ENCODE measurements around the gene MICAL3.

Gene MICAL3

GRCh38 chr22:17924735-17925364, 99.5 kb downstream of the MICAL3 start:
- Histone ChIP-seq H3K79me2 (ENCODE audit: insufficient read depth, low read length) (peaks cover 18% of the 10 kb centered on the region), H4K20me1 (ENCODE audit: insufficient read depth, low read length) (no peaks in the 10 kb centered on the region), H3K27ac (ENCODE audit: low read depth, low read length, poor library complexity, severe bottlenecking) (no peak overlapping the region)

GRCh38 chr22:17924076-17924475, 100.3 kb downstream of the MICAL3 start:
- Histone ChIP-seq H2AFZ (ENCODE audit: low read length) (no peak overlapping the region), H3K4me1 (ENCODE audit: insufficient read depth, low read length, severe bottlenecking) (peaks cover 8% of the 10 kb centered on the region), H4K20me1 (ENCODE audit: insufficient read depth, low read length) (no peaks in the 10 kb centered on the region), H3K79me2 (ENCODE audit: insufficient read depth, low read length) (peaks cover 13% of the 10 kb centered on the region), H3K9me3 (ENCODE audit: low read length) (no peaks in the 10 kb centered on the region), H3K27ac (ENCODE audit: low read depth, low read length, poor library complexity, severe bottlenecking) (no peak overlapping the region), H3K9me2 (ENCODE audit: low read depth, low read length) (no peaks in the 10 kb centered on the region), H3K36me3 (ENCODE audit: insufficient read depth, low read length) (no peaks in the 10 kb centered on the region), H3F3A (ENCODE audit: insufficient read depth, low read length) (no peaks in the 10 kb centered on the region), H3K9ac (ENCODE audit: low read length) (no peak overlapping the region), H3K4me3 (ENCODE audit: low read depth, low read length, poor library complexity, severe bottlenecking) (no peak overlapping the region), H3K4me2 (ENCODE audit: low read length) (no peak overlapping the region), H3K27me3 (ENCODE audit: insufficient read depth, low read length) (no peaks in the 10 kb centered on the region)
- TF ChIP-seq EZH2 (IDR thresholded peaks at IDR 0.05; ENCODE audit: borderline replicate concordance, low read length): no peak
- no peak for TF ChIP-seq CTCF (IDR thresholded peaks at IDR 0.05; ENCODE audit: low read length)

More at GRCh38 chr22:17924735-17925364, 99.5 kb downstream of the MICAL3 start:
- H3K9me2 ChIP-seq (ENCODE audit: low read depth, low read length): no peaks in the 10 kb centered on the region
- TF ChIP-seq CTCF (IDR thresholded peaks at IDR 0.05; ENCODE audit: low read length) (no peak), EZH2 (IDR thresholded peaks at IDR 0.05; ENCODE audit: borderline replicate concordance, low read length) (no peak)
- H3F3A ChIP-seq (ENCODE audit: insufficient read depth, low read length): no peaks in the 10 kb centered on the region
- H3K36me3 ChIP-seq (ENCODE audit: insufficient read depth, low read length): no peaks in the 10 kb centered on the region
- no peak overlapping the region for H3K4me3 ChIP-seq (ENCODE audit: low read depth, low read length, poor library complexity, severe bottlenecking)
- no peak overlapping the region for H3K9ac ChIP-seq (ENCODE audit: low read length)
- no peaks in the 10 kb centered on the region for H3K27me3 ChIP-seq (ENCODE audit: insufficient read depth, low read length)
- no peaks in the 10 kb centered on the region for H3K9me3 ChIP-seq (ENCODE audit: low read length)
- no peak overlapping the region for H3K4me2 ChIP-seq (ENCODE audit: low read length)
- H3K4me1 ChIP-seq (ENCODE audit: insufficient read depth, low read length, severe bottlenecking): peaks cover 8% of the 10 kb centered on the region
- H2AFZ ChIP-seq (ENCODE audit: low read length): no peak overlapping the region

GRCh38 chr22:17922925-17923903, 101.1 kb downstream of the MICAL3 start:
- Histone ChIP-seq H3K27ac (ENCODE audit: low read depth, low read length, poor library complexity, severe bottlenecking) (no peak overlapping the region), H3K9me3 (ENCODE audit: low read length) (no peaks in the 10 kb centered on the region), H3K9ac (ENCODE audit: low read length) (no peak overlapping the region)

More at GRCh38 chr22:17922925-17923903, 101.1 kb downstream of the MICAL3 start:
- Histone ChIP-seq H2AFZ (ENCODE audit: low read length) (no peak overlapping the region), H3K9me2 (ENCODE audit: low read depth, low read length) (no peaks in the 10 kb centered on the region), H3K4me1 (ENCODE audit: insufficient read depth, low read length, severe bottlenecking) (peaks cover 8% of the 10 kb centered on the region), H3K36me3 (ENCODE audit: insufficient read depth, low read length) (no peaks in the 10 kb centered on the region), H3K27me3 (ENCODE audit: insufficient read depth, low read length) (no peaks in the 10 kb centered on the region), H3K4me2 (ENCODE audit: low read length) (no peak overlapping the region), H3K79me2 (ENCODE audit: insufficient read depth, low read length) (peaks cover 12% of the 10 kb centered on the region), H3F3A (ENCODE audit: insufficient read depth, low read length) (no peaks in the 10 kb centered on the region), H4K20me1 (ENCODE audit: insufficient read depth, low read length) (no peaks in the 10 kb centered on the region), H3K4me3 (ENCODE audit: low read depth, low read length, poor library complexity, severe bottlenecking) (no peak overlapping the region)
- TF ChIP-seq EZH2 (IDR thresholded peaks at IDR 0.05; ENCODE audit: borderline replicate concordance, low read length): no peak
- TF ChIP-seq CTCF (IDR thresholded peaks at IDR 0.05; ENCODE audit: low read length): no peak
